HPDE6-E6E7 (cell line): ENCODE data around the gene RBM8A.
"Not testable (repeated sequence)": the region's sequence is repeated elsewhere in the genome, so short reads cannot be mapped to it uniquely, and the experiment has no call there.

ENCODE experiments used
- DNase-seq: peaks from one replicate; pipeline ENCODE4 v3.0.0; 2011; ENCODE audit warnings: missing footprints; ENCODE audit errors: extremely low spot score

Gene RBM8A

DNA sequence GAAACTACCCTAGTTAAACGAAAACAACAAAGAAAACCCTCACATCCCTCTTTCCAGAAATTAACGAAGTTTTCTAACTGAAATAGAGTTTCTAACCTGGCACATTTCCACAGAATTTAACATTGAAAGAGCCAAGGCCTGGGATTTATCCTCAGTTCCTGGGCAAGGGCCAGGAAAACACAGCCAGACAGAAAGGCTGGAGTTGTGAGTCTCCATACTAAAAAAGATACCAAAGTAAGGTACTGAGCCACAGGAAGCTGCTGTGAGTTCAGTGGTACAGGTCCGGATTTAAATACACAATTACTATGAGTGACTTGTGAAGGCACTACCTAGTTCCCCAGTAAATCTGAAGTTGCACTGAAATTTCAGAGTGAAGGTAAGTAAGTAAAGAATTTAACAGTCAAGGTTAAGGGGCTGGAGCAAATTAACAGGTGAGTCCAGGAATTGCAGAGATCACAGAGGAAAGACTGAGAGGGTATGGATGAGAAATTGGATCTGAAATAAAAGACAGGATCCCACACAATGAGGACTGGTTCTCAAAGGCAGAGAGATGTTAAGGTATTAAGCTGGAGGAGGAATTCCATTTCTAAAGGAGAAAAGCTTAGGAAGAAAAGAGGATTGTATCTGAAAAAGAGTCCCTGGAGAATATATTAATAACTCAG lies 29.6 kb upstream of the RBM8A start:
- DNase-seq: no peak

GRCh38 chr1:145956361-145956760 lies 29.1 kb upstream of the RBM8A start:
- DNase-seq: no peak

DNA sequence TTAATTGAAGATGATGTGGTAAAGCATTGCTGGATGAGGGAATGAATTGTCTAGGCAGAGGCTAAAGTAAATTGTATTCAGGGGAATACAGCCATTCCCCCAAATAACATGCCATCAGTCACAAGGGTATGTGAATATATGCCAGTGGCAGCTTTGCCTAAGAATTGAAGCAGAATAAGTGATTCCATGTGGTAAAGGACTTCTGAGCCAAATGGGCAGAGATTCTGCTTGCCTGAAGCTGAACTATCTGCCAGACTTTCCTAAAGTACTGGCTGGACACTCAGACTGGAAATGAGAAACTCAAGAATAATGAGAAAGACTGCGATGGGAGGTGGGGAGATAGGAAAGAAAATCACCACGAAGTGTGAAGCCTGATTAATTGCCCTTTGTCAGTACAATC lies 28.2 kb upstream of the RBM8A start:
- no peak for DNase-seq

DNA sequence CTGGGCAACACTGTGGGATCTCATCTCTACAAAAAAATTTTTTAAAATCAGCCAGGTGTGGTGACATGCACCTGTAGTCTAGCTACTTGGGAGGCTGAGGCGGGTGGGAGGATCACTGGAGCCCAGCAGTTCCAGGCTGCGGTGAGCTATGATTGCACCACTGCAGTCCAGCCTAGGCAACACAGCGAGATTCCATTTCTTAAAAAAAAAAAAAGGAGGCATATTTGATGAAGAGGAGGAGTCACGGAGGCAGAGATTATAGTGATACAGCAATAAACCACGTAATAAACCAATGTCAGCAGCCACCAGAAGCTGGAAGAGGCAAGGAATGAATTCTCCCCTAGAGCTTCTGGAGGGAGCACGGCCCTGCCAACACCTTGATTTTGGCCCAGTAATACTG lies 26.6 kb upstream of the RBM8A start:
- DNase-seq: no peak

- DNase-seq: no peak
Observed at GRCh38 chr1:145952903-145953302, 25.6 kb upstream of the RBM8A start.

- DNase-seq: no peak
Observed at GRCh38 chr1:145951526-145951925, 24.2 kb upstream of the RBM8A start.

- no peak for DNase-seq
Observed at GRCh38 chr1:145949219-145949618, 21.9 kb upstream of the RBM8A start.

DNA sequence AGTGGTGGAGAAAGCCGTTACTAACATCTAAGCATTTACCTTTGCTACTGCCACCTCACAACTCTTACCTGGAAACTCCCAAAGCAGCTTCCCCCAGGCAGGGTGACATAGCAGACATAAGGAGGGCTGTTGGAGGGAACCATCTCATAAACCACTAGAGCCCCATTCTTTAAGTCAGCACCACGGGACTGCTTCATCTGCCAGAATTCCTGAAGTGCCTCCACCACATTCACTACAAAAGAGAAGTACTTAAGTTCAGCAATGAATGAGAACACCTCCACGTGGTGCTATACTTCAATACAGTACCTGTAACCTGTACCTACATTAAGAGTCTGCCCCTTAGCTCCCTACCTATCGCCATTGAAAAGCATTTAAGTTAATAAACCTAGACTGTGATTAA lies 20.3 kb upstream of the RBM8A start:
- DNase-seq: no peak

- no peak for DNase-seq
Observed at GRCh38 chr1:145946477-145946986, 19.2 kb upstream of the RBM8A start.

DNA sequence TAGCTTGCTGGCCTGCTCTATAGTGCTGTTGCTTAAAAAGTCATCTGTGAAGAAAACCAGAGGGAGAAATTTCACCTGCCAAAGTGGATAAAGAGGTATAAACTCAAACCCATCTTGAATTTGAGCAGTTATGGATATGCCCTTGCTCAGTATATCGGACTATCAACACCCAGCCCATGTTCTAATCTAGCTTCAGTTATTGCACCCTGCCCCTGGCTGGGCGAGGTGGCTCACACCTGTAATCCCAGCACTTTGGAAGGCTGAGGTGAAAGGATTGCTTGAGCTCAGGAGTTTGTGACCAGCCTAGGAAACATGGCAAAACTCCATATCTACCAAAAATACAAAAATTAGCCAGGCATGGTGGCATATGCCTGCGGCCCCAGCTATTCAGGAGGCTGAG lies 17.2 kb upstream of the RBM8A start:
- no peak for DNase-seq

- no peak for DNase-seq
Observed at GRCh38 chr1:145942871-145943270, 15.6 kb upstream of the RBM8A start.

DNA sequence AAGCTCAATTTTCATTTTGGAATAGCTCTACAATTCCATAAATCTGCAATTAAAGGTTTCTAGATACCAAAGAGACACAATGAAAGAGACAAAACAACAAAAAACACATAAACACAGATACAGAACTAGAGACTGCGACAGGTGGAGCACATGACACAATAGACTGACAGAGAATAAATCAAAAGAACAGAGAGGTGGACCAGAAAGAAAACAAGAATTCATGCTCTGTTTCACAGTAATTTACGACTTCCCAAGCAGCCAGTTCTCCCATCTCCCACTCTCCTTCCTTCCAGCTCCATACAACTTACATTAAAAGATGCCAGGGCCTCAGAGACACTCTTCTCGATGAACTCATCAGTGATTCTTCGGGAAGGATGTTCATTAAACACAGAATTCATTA lies 15.1 kb upstream of the RBM8A start:
- DNase-seq: no peak

DNA sequence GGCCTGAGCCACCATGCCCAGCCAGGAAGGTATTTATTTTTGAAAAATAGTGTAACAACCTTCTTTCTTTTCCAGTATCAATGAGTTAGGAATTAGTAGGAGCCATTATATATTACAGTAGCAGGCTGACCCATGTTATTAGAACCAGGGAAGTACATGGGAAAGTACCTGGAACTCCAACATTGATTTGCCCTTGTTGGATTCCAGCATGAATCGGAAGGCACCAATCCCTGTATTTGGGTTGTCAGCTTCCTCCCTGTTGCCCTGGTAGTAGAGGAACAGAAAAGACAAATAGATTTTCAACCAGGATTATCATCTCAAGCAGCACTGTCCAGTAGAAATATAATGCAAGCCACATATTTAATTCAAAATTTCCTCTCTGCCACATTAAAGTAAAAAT lies 10.2 kb upstream of the RBM8A start:
- no peak for DNase-seq

- DNase-seq: no peak
Observed at GRCh38 chr1:145936247-145936646, 9.0 kb upstream of the RBM8A start.

DNA sequence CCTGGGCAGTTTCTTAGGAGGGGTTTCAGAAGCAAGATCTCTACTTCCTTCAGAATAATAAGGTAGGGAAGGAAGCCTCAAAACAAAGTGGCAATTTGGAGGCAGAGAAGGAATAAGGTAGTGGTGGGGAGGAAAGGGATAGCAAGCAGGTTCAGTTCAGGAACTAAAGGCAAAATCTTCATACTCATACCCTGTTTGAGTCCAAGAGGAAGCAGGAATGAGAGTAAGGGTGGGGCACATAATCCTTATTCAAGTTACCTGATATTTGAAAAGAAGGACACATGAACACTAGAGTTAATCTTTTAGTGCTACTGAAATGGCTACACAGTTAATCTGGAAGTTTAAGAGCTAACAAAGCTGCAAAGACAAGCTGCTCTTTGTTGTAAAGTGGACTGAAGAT lies 8.4 kb upstream of the RBM8A start:
- no peak for DNase-seq

GRCh38 chr1:145932522-145933009 lies 5.3 kb upstream of the RBM8A start:
- not testable (repeated sequence) for DNase-seq

DNA sequence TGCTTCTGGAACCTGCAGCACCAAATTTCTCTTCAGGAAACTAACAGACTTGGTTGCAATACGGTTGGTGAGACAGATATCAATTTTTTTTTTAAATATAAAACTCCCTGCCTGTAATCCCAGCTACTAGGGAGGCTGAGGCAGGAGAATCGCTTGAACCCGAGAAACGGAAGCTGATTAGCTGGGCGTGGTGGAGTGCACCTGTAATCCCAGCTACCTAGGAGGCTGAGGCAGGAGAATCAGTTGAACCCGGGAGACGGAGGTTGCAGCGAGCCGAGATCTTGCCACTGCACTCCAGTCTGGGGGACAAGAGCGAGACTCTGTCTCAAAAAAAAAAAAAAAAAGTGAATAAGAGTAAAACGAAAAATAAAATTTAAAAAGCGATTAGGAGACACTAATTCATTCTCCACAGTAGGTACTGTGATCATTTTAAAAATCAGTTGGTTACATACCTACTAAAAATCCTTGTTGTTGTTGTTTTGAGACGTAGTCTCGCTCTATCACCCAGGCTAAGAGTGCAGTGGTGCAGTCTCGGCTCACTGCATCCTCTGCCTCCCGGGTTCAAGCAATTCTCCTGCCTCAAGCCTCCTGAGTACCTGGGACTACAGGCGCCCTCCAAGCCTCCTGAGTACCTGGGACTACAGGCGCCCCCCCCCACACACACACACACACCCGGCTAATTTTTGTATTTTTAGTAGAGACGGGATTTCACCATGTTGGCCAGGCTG lies 796 bp upstream of the RBM8A start:
- DNase-seq: no peak

DNA sequence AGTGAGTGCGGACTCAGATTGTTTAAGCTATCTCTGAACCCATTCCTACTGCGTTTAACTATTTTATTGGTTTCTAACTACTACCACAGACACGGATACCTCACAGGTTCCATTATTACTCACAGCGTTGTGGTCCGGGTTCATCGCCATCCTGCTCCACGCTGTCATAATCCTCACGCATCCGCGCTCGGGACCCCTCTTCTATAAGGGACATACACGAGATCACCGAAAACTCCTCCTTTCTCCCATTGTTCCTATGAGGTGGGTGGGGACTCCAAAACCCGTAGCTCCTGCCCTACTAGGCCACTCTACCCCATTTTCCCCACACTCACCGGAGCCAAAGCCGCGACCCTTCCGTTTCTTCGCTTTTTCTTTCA lies 610 bp downstream of the RBM8A start:
- DNase-seq: no peak

DNA sequence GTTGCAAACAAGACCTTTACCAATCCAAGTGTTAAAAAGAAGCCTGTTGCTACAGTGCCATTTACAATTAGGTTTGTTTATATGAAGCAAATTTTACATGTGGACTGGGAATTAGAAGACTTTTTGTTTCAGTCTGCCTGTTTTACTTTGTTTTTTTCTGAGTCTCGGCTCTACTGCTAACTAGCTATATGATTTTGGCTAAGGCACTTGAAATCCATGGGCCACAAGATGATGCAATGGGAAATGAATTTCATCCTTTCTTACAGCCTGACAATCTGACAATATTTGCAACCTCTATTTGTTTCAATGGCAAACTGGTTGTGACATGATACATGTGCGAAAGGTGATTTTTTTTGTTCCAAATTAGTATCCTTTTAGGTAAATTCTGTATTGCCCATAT lies 5.0 kb downstream of the RBM8A start:
- no peak for DNase-seq

GRCh38 chr1:145920297-145920696 lies 7.0 kb downstream of the RBM8A start:
- DNase-seq: not testable (repeated sequence)

DNA sequence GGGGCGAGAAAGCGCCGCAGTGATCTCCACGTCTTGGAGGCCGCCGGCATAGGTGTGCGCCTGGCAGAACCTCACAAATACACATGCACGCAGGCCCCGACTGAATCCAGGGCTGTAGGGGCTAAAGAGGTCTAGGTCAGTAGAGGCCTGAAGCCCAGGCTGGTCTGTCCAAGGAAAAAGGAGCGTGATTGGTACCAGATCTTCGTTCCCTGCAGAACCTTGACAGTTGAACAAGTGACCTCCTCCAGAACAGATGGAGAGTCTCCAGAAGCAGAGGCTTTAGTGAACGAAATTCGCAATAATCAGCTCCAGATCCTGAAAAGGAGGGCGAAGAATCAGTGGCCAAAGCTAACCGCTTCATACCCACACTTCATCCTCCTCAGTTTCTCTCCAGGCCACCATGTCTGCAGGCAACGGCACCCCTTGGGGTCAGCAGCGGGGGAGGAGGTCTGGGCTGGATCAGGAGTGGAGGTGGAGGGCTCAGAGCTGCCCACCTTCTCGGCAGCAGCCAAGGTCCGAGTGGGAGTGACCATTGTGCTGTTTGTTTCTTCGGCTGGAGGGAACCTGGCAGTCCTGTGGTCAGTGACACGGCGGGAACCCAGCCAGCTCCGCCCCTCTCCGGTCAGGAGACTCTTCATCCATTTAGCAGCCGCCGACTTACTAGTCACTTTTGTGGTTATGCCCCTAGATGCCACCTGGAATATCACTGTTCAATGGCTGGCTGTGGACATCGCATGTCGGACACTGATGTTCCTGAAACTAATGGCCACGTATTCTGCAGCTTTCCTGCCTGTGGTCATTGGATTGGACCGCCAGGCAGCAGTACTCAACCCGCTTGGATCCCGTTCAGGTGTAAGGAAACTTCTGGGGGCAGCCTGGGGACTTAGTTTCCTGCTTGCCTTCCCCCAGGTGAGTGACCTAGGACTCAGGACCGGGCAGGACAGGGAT lies 8.0 kb downstream of the RBM8A start:
- no peak for DNase-seq
